GM19238 (cell line): ENCODE measurements around the gene CDK5.

Source experiments
- DNase-seq: peaks from one replicate; pipeline ENCODE4 v3.0.0; 2011; ENCODE audit warnings: low spot score; ENCODE audit not compliant: insufficient read length

Gene CDK5

GRCh38 chr7:151087245-151088018, 29.7 kb upstream of the CDK5 start:
- DNase-seq = peak; percentile 52

- no peak for DNase-seq
Measured at GRCh38 chr7:151086802-151087244, 29.1 kb upstream of the CDK5 start.

- DNase-seq = peak; percentile 94
Measured at GRCh38 chr7:151085691-151086620, 28.3 kb upstream of the CDK5 start, which contains the start of gene AGAP3. AGAP3 (plus strand) TSS chr7:151086475; CDS start chr7:151086742, 267 bp downstream.

- DNase-seq = no peak
Measured at GRCh38 chr7:151085329-151085690, 27.6 kb upstream of the CDK5 start.

- no peak for DNase-seq
Measured at GRCh38 chr7:151083824-151084160, 26.1 kb upstream of the CDK5 start.

- DNase-seq = peak; percentile 87
Measured at GRCh38 chr7:151083071-151083823, 25.6 kb upstream of the CDK5 start, which contains the start of gene TMUB1. TMUB1 (minus strand) TSS chr7:151083493; CDS start chr7:151082563, 930 bp downstream.

- DNase-seq = no peak
Measured at GRCh38 chr7:151082141-151083070, 24.7 kb upstream of the CDK5 start.

- no peak for DNase-seq
Measured at GRCh38 chr7:151081170-151082101, 23.7 kb upstream of the CDK5 start.

GRCh38 chr7:151080522-151081169, 22.9 kb upstream of the CDK5 start, which contains the start of gene FASTK:
FASTK (minus strand) TSS chr7:151080809; CDS start chr7:151080766, 43 bp downstream.
- DNase-seq = peak; percentile 99

GRCh38 chr7:151080067-151080521, 22.4 kb upstream of the CDK5 start:
- DNase-seq = no peak

GRCh38 chr7:151079199-151079910, 21.7 kb upstream of the CDK5 start:
- no peak for DNase-seq

GRCh38 chr7:151078233-151079040, 20.7 kb upstream of the CDK5 start:
- no peak for DNase-seq

GRCh38 chr7:151077705-151078232, 20.1 kb upstream of the CDK5 start:
- DNase-seq = no peak

GRCh38 chr7:151076863-151077704, 19.4 kb upstream of the CDK5 start:
- no peak for DNase-seq

- no peak for DNase-seq
Measured at GRCh38 chr7:151075978-151076426, 18.3 kb upstream of the CDK5 start.

- no peak for DNase-seq
Measured at GRCh38 chr7:151075662-151075971, 17.9 kb upstream of the CDK5 start.
